Neural cell (in vitro differentiated cells): ENCODE data around the gene SERPINB2.

Experiments used
- CTCF ChIP-seq: fragments of 450-650 bp; IDR thresholded peaks from 2 replicates; pipeline ENCODE4 v1.5.1; 2014; ENCODE audit warnings: antibody characterized with exemption, mild to moderate bottlenecking, moderate library complexity; ENCODE audit not compliant: poor library complexity, severe bottlenecking
- EP300 ChIP-seq: fragments of 450-650 bp; conservative IDR thresholded peaks from 2 replicates; pipeline ENCODE4 v1.6.1; 2014; ENCODE audit warnings: antibody characterized with exemption, mild to moderate bottlenecking, moderate library complexity; ENCODE audit not compliant: poor library complexity, severe bottlenecking
- EZH2 ChIP-seq: fragments of 200-600, 300-800 bp; shearing (Covaris generic), sonication (generic); IDR thresholded peaks from 2 replicates; pipeline ENCODE4 v1.6.1; 2014; ENCODE audit warnings: antibody characterized with exemption, low read length, borderline replicate concordance, mild to moderate bottlenecking; ENCODE audit not compliant: insufficient read depth, poor library complexity, severe bottlenecking
- POLR2AphosphoS5 ChIP-seq: IDR thresholded peaks from 2 replicates; pipeline ENCODE4 v1.6.1; 2012
- SMC3 ChIP-seq: fragments of 450-650 bp; conservative IDR thresholded peaks from 2 replicates; pipeline ENCODE4 v1.6.1; 2014; ENCODE audit warnings: antibody characterized with exemption, mild to moderate bottlenecking, moderate library complexity; ENCODE audit not compliant: poor library complexity
- TAF1 ChIP-seq: IDR thresholded peaks from 2 replicates; pipeline ENCODE4 v1.6.1; 2012; ENCODE audit warnings: low read depth

- TF ChIP-seq SMC3 (no peak), CTCF (no peak), EP300 (no peak), TAF1 (no peak), POLR2AphosphoS5 (no peak), EZH2 (no peak)
These were observed 19.0 kb upstream of the SERPINB2 start for GRCh38 chr18:63868546-63868945.
